Lower lobe of right lung (tissue), 2 donors: ENCODE data around the gene ZNF816. TPM values are rescaled to one million over a fixed set of nuclear protein-coding genes. Genes with fewer than 3 reads are reported as not detected.
"Not testable (repeated sequence)": the region's sequence is repeated elsewhere in the genome, so short reads cannot be mapped to it uniquely, and the experiment has no call there.

Source experiments
- ATAC-seq, 2 donors: fragments of 200-7000 bp; cut with Tn5 transposase; one replicate each; pipeline ENCODE4 v1.9.1; 2020 to 2022; ENCODE audit warnings: mild to moderate bottlenecking in 2 of 2, moderate library complexity in 2 of 2
- DNase-seq: peaks from one replicate; pipeline ENCODE4 v3.0.0-alpha.2; 2020
- H3K27ac ChIP-seq: fragments of 200-600 bp; one replicate; pipeline ENCODE4 v1.8.0; 2022
- H3K27me3 ChIP-seq: fragments of 200-600 bp; one replicate; pipeline ENCODE4 v1.8.0; 2022; ENCODE audit warnings: low read depth
- H3K36me3 ChIP-seq: fragments of 200-600 bp; one replicate; pipeline ENCODE4 v1.8.0; 2022; ENCODE audit warnings: mild to moderate bottlenecking
- H3K4me1 ChIP-seq: fragments of 200-600 bp; one replicate; pipeline ENCODE4 v1.8.0; 2022
- H3K4me3 ChIP-seq: fragments of 200-600 bp; one replicate; pipeline ENCODE4 v1.8.0; 2022; ENCODE audit warnings: mild to moderate bottlenecking
- H3K9me3 ChIP-seq: fragments of 200-600 bp; one replicate; pipeline ENCODE4 v1.8.0; 2022
- CTCF ChIP-seq: fragments of 200-600 bp; IDR thresholded peaks from one replicate; pipeline ENCODE4 v1.8.0; 2022; ENCODE audit warnings: antibody characterized with exemption, mild to moderate bottlenecking
- intact Hi-C: fragments of 100-400 bp; cut with DNase I; formaldehyde crosslinking; loops from one replicate; pipeline ENCODE4 v1.11.0; 2022
- total RNA-seq: library from RNA; stranded (reverse); fragmentation: NEBNext Ultra II Directional; extraction: Animal tissue kit (Norgen Biotek cat#: 25700); gene quantifications from one replicate; pipeline ENCODE4 v1.2.1, GENCODE V29; 2021
- donor health status: DM: no; HTN: yes; CAD: no; lungs with severe emphysema.

ZNF816 gene
- total RNA-seq, 1 donor from 2014 or later: 12.0 TPM

GRCh38 chr19:52987221-52987620 is 24.5 kb upstream of the ZNF816 start:
- no peaks in the 10 kb centered on the region for H3K27me3 ChIP-seq
- no peaks in the 10 kb centered on the region for H3K9me3 ChIP-seq
- intact Hi-C loops: no loop called here
- no peak overlapping the region for H3K27ac ChIP-seq
- no peak overlapping the region for H3K4me3 ChIP-seq
- H3K36me3 ChIP-seq: peaks cover 20% of the 10 kb centered on the region
- DNase-seq (no peak), ATAC-seq (no peak)
- TF ChIP-seq CTCF: no peak
- peaks cover 9% of the 10 kb centered on the region for H3K4me1 ChIP-seq

- ATAC-seq, H3K27ac ChIP-seq: not testable (repeated sequence)
- H3K36me3 ChIP-seq: peaks cover 11% of the 10 kb centered on the region
Observed at GRCh38 chr19:52983167-52983566, 20.5 kb upstream of the ZNF816 start.

GRCh38 chr19:52981329-52981728 is 18.6 kb upstream of the ZNF816 start:
- Histone ChIP-seq H3K4me3 (no peak overlapping the region), H3K4me1 (no peaks in the 10 kb centered on the region), H3K27ac (no peak overlapping the region), H3K9me3 (no peaks in the 10 kb centered on the region), H3K27me3 (no peaks in the 10 kb centered on the region), H3K36me3 (peaks cover 10% of the 10 kb centered on the region)
- ATAC-seq: no peak
- no peak for TF ChIP-seq CTCF
- DNase-seq: no peak
- intact Hi-C loops: no loop called here

More at GRCh38 chr19:52983167-52983566, 20.5 kb upstream of the ZNF816 start:
- H3K9me3 ChIP-seq, H3K4me3 ChIP-seq, intact Hi-C loops, H3K4me1 ChIP-seq, DNase-seq, H3K27me3 ChIP-seq: not testable (repeated sequence)

GRCh38 chr19:52967772-52968171 is 5.1 kb upstream of the ZNF816 start:
- no peak for DNase-seq
- H3K36me3 ChIP-seq: no peaks in the 10 kb centered on the region
- H3K4me3 ChIP-seq: no peak overlapping the region
- no peak for TF ChIP-seq CTCF
- H3K27ac ChIP-seq: no peak overlapping the region
- no peak for ATAC-seq
- H3K4me1 ChIP-seq: no peaks in the 10 kb centered on the region
- intact Hi-C loops: no loop called here
- peaks cover 9% of the 10 kb centered on the region for H3K9me3 ChIP-seq
- no peaks in the 10 kb centered on the region for H3K27me3 ChIP-seq

- Histone ChIP-seq H3K36me3 (no peaks in the 10 kb centered on the region), H3K9me3 (peaks cover 16% of the 10 kb centered on the region), H3K27me3 (no peaks in the 10 kb centered on the region), H3K27ac (peak overlapping the region; percentile 87), H3K4me3 (peak overlapping the region; percentile 77), H3K4me1 (peaks cover 14% of the 10 kb centered on the region)
- intact Hi-C loops: no loop called here
- TF ChIP-seq CTCF: no peak
- DNase-seq: no peak
- ATAC-seq: peak; percentile 45 to 55
Observed at GRCh38 chr19:52963247-52963618, 552 bp upstream of the ZNF816 start.

GRCh38 chr19:52961981-52962380 is 700 bp downstream of the ZNF816 start:
- DNase-seq: no peak
- Histone ChIP-seq H3K27me3 (no peaks in the 10 kb centered on the region), H3K4me3 (peak overlapping the region; percentile 77), H3K4me1 (peaks cover 14% of the 10 kb centered on the region), H3K9me3 (peaks cover 16% of the 10 kb centered on the region), H3K36me3 (no peaks in the 10 kb centered on the region), H3K27ac (peak overlapping the region; percentile 87)
- peak; percentile 1 to 20 for ATAC-seq
- intact Hi-C loops: no loop called here
- no peak for TF ChIP-seq CTCF
